Activated CD4-positive, alpha-beta memory T cell treated with anti-CD3 and anti-CD28 coated beads, Interleukin-2, amount 10 ng/mL, durations not matched to agents 7 days and 5 days (primary cell): ENCODE results near the gene TMEM266. TPM values are rescaled to one million over a fixed set of nuclear protein-coding genes. Genes with fewer than 3 reads are reported as not detected.

Source experiments
- CTCF ChIA-PET: fragments of 350-600 bp; sonication (Branson Sonifier 250); formaldehyde crosslinking; loops from one replicate; lab custom pipeline; 2021; ENCODE audit warnings: antibody characterized with exemption, inconsistent platforms; lab: Charles Lee
- POLR2A ChIA-PET: fragments of 350-600 bp; sonication (Branson Sonifier 250); formaldehyde crosslinking; loops from one replicate; lab custom pipeline; 2021; ENCODE audit warnings: antibody characterized with exemption; lab: Charles Lee
- DNase-seq: peaks from one replicate; pipeline ENCODE4 v3.0.0-alpha.2; 2020
- H3K27ac Mint-ChIP-seq: one replicate; pipeline ENCODE4 v1.8.0; 2021; ENCODE audit warnings: mild to moderate bottlenecking, mixed read lengths
- H3K27me3 Mint-ChIP-seq: one replicate; pipeline ENCODE4 v1.8.0; 2021; ENCODE audit warnings: mixed read lengths
- H3K36me3 Mint-ChIP-seq: one replicate; pipeline ENCODE4 v1.8.0; 2021; ENCODE audit warnings: low read depth, mixed read lengths
- H3K4me1 Mint-ChIP-seq: one replicate; pipeline ENCODE4 v1.8.0; 2021; ENCODE audit warnings: mixed read lengths
- H3K4me3 Mint-ChIP-seq: one replicate; pipeline ENCODE4 v1.8.0; 2021; ENCODE audit warnings: mild to moderate bottlenecking, mixed read lengths
- H3K9me3 Mint-ChIP-seq: one replicate; pipeline ENCODE4 v1.8.0; 2021; ENCODE audit warnings: mixed read lengths
- total RNA-seq, 2 experiments: library from RNA; stranded (reverse); gene quantifications; one replicate each; pipeline ENCODE4 v1.2.3, GENCODE V29; 2021

The TMEM266 gene
- total RNA-seq, 2 experiments from 2014 or later = not detected

DNA sequence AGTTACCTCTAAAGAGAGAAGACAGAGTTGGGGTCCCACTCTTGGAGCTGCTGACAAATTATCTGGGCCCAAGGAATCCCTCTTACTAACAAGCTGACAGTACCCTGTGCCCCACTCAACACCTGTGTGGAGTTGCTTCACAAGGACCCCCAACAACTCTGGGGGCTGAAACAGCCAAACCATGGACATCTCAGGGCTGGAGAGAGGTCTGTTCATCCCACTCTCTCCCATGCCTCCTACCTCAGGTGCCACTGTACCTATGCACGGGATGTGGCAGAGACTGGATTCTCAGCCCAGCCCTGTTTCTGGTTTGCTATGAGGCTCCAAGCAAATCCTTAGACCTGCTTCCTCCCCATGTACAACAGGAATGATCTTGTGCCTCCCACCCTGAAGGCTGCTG, 149.7 kb downstream of the TMEM266 start:
- H3K27ac Mint-ChIP-seq = no peak overlapping the region
- peaks cover 15% of the 10 kb centered on the region for H3K36me3 Mint-ChIP-seq

DNA sequence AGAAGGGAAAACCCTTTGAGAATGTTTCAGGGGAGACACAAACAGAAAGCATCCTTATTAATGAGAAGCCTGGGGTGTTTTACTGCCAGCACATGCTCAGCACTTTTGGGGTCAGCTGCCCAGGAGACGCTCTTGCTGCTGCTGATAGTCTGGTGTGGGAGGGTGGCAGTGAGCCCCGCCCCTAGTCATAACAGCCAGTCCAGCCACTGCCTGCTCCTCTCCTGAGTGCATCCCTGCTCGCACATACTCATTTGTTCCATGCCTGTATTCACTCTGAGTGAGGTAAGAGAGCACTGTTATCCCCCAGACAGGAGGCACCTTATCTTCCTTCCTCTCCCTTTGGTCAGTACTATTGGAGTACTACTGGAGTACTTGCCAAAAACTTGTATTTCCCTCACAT, 150.2 kb downstream of the TMEM266 start:
- Mint-ChIP-seq H3K36me3 (peaks cover 15% of the 10 kb centered on the region), H3K4me3 (no peak overlapping the region), H3K27me3 (no peaks in the 10 kb centered on the region), H3K9me3 (no peaks in the 10 kb centered on the region), H3K4me1 (no peaks in the 10 kb centered on the region), H3K27ac (no peak overlapping the region)
- ChIA-PET CTCF (interaction anchor here (2.7 kb wide), 1 partner anchor 19 kb away, joined by 7 read pairs; no protein-coding TSS in a partner anchor), POLR2A (no interaction called here)
- DNase-seq = no peak

More for the DNA sequence above, 149.7 kb downstream of the TMEM266 start:
- Mint-ChIP-seq H3K27me3 (no peaks in the 10 kb centered on the region), H3K9me3 (no peaks in the 10 kb centered on the region), H3K4me3 (no peak overlapping the region), H3K4me1 (no peaks in the 10 kb centered on the region)
- ChIA-PET CTCF (interaction anchor here (2.7 kb wide), 1 partner anchor 19 kb away, joined by 7 read pairs; no protein-coding TSS in a partner anchor), POLR2A (no interaction called here)
- no peak for DNase-seq

DNA sequence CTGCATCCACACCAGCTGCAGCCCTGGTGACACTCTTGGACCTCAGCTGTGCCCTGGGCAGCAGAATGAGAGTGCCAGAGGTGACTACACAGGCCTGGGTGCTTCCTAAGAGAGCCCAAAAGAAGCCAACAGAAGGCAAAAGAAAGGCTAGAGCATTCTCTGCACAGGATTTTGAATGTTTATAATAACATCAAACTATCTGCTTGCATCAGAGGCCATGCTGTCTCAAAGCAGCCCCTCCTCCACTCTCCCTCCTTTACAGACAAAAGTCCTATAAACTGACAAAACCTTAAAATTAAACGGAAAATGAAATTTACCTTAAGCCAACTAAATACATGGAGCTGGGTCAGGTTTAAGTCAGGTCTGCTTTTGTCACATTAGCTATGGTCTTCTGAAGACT, 155.8 kb downstream of the TMEM266 start:
- Mint-ChIP-seq H3K27me3 (no peaks in the 10 kb centered on the region), H3K9me3 (no peaks in the 10 kb centered on the region), H3K4me3 (no peak overlapping the region), H3K27ac (no peak overlapping the region), H3K4me1 (peaks cover 8% of the 10 kb centered on the region), H3K36me3 (peaks cover 21% of the 10 kb centered on the region)
- ChIA-PET POLR2A (no interaction called here), CTCF (no interaction called here)
- DNase-seq = no peak

DNA sequence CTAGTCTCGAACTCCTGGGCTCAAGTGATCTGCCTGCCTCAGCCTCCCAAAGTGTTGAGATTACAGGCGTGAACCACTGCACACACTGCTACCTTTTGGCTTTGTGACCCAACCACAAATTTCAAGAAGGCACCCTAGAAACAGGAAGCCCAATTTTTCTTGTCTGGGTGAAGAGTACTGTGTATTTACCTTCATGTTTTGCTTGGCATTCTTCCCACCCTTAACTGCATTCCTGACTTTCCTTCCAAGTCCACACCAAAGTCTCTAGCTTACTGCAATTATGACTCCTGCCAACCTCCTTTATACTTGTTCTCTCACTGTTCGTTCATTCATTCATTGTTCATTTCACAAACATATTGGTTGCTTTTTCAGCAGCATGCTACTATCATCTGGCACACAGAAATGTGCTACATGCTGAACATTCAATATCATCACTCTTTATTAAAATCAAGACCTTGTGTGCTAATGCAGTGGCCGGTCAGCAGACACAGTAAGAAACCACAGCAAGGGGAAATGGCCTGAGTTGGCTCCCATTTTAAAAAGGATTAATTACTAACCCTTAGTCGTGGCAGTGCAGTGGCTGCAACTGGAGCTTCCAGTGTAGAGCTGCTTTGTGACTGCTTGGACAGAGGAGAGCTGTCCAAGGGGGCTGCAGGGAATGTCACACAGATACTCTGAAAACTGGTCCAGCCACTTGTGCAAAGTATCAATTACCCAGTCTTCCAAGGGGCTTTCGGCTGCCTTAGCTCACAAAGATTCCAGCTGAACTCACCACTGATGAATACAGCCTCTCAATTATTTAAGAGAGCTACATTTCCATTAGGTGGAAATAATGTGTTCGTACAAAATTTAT, 157.5 kb downstream of the TMEM266 start:
- Mint-ChIP-seq H3K4me3 (no peak overlapping the region), H3K27ac (no peak overlapping the region), H3K4me1 (peaks cover 8% of the 10 kb centered on the region), H3K36me3 (peaks cover 22% of the 10 kb centered on the region), H3K27me3 (no peaks in the 10 kb centered on the region), H3K9me3 (no peaks in the 10 kb centered on the region)
- no peak for DNase-seq
- ChIA-PET POLR2A (no interaction called here), CTCF (no interaction called here)

DNA sequence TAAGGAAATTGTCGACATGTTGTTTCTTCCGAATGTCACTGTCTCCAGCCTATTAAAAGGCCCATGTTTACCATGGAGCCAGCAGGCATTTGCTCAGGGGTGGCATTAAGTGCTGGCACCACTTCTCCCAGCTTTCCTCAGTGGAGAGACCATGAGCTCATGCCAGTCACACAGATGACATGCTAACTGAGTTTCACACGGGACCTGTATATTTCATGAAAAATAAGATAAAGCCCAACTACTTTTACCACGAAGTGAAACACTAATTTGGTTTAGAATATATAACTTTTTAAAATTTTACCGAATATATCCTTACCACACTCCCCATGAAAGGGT, 158.1 kb downstream of the TMEM266 start:
- ChIA-PET POLR2A (no interaction called here), CTCF (no interaction called here)
- no peak for DNase-seq
- Mint-ChIP-seq H3K9me3 (no peaks in the 10 kb centered on the region), H3K27ac (no peak overlapping the region), H3K27me3 (no peaks in the 10 kb centered on the region), H3K36me3 (peaks cover 22% of the 10 kb centered on the region), H3K4me3 (no peak overlapping the region), H3K4me1 (peaks cover 8% of the 10 kb centered on the region)

DNA sequence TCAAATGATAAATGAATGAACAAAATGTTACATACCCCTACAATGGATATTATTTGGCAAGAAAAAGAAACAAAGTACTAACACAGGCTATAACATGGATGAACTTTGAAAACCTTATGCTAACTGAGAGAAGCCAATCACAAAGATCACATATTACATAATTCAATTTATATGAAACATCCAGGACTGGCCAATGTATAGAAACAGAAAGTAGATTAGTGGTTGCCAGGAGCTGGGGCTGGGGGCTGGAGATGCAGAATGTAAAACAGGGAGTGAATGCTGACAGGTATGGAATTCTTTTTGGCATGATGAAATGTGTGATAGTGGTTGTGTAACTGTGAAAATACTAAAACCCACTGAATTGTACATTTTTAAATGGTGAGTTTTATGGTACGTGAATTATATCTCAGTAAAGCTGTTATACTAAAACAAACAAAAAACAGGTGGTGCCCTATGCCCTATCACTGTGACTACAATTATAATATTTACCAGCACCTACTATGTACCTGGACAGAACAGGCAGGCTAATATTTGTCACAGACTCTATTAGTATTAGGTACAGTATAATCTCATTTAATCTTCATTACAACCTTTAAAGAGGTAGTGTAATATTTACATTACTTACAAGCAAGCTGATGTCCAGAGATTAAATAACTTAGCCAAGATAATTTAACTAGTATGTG, 161.4 kb downstream of the TMEM266 start:
- H3K27ac Mint-ChIP-seq = no peak overlapping the region
- no peaks in the 10 kb centered on the region for H3K9me3 Mint-ChIP-seq
- peaks cover 8% of the 10 kb centered on the region for H3K4me1 Mint-ChIP-seq
- CTCF ChIA-PET = no interaction called here
- no peak overlapping the region for H3K4me3 Mint-ChIP-seq
- no peaks in the 10 kb centered on the region for H3K27me3 Mint-ChIP-seq
- no peak for DNase-seq
- peaks cover 41% of the 10 kb centered on the region for H3K36me3 Mint-ChIP-seq
- POLR2A ChIA-PET = no interaction called here

DNA sequence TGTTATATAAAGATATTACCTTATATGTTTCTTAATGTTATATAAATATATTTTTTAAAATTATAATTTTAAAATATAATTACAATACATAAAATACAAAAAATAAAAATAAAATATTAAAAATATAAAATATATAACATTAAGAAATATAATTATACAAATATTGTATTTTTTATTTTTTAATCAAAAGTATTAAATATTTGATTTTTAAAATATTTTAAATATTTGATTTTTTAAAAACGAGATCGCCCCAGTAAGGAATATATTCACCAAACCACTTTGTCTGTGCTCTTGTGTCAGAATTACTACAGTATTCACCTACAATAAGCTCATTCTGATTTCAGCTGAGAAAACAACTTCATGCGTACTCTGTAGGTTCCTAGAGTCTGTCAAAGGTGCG, 162.4 kb downstream of the TMEM266 start:
- Mint-ChIP-seq H3K4me3 (no peak overlapping the region), H3K36me3 (peaks cover 41% of the 10 kb centered on the region), H3K4me1 (peaks cover 5% of the 10 kb centered on the region), H3K9me3 (no peaks in the 10 kb centered on the region), H3K27me3 (no peaks in the 10 kb centered on the region), H3K27ac (no peak overlapping the region)
- ChIA-PET POLR2A (no interaction called here), CTCF (no interaction called here)
- DNase-seq = no peak

DNA sequence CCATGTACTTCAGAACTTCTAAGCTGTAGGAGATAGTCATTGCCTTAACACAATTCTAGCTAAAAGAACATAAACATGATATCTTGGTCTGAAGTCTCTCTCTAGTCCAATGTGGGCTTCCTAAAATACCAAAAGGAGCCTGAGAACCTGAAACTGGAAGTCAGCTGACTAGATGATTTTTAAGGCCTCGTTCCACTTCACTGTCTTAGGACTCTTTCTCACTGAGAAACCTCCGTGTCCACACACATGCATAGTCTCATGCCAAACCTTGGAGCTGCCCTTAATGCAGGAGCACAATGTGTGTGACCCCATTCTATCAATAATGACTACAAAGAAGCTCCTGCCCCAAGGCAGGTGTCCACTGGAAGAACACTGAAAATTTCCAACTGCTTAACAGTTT, 163.7 kb downstream of the TMEM266 start:
- ChIA-PET CTCF (no interaction called here), POLR2A (no interaction called here)
- Mint-ChIP-seq H3K27me3 (no peaks in the 10 kb centered on the region), H3K27ac (no peak overlapping the region), H3K9me3 (no peaks in the 10 kb centered on the region), H3K4me1 (peaks cover 2% of the 10 kb centered on the region), H3K4me3 (no peak overlapping the region), H3K36me3 (peaks cover 39% of the 10 kb centered on the region)
- no peak for DNase-seq

DNA sequence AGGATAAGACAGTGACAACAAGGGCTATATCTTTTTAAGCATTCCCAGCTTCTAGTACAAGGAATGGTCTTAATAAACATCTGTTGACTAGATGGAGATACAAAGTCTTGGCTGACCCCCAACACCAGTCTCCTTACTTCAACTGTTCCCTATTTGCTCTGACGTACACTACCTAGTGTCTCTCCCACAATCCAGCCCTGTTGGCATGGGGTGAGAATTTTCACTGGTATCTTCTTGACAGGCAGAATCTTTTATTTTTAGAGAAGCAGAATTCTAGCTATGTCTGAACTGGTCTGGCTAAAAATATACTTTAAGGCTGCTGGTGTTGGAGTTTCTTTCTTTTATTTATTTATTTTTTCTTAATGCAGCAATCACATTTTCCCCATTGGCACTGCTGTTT, 169.5 kb downstream of the TMEM266 start:
- Mint-ChIP-seq H3K4me1 (no peaks in the 10 kb centered on the region), H3K36me3 (peaks cover 12% of the 10 kb centered on the region), H3K9me3 (no peaks in the 10 kb centered on the region), H3K27ac (no peak overlapping the region), H3K27me3 (no peaks in the 10 kb centered on the region), H3K4me3 (no peak overlapping the region)
- ChIA-PET CTCF (interaction anchor here (1.6 kb wide), 1 partner anchor 39 kb away, joined by 4 read pairs; no protein-coding TSS in a partner anchor), POLR2A (no interaction called here)
- DNase-seq = no peak

DNA sequence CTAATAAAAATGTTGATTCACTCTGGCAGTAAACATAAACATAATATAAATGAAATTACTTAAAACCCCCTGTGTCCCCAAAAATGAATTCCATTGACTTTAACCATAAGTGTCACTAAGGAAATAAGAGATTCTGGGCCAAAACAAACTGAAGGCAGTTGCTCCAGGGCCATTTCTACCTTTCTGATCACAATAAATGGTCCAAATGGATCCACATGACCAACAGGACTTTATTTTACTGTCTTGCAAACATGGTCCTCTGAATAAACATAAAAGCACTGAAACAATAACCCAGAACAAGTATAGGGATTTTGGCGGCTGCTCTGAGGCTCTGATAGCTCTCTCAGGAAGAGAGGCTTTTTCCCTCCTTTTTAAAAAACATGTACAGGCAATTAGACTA, 174.1 kb downstream of the TMEM266 start:
- no peak for DNase-seq
- CTCF ChIA-PET = interaction anchor here (0.6 to 1.4 kb wide), 3 partner anchors 9 to 107 kb away, joined by 3 to 4 read pairs (median 3); no protein-coding TSS in a partner anchor
- no peaks in the 10 kb centered on the region for H3K27me3 Mint-ChIP-seq
- H3K36me3 Mint-ChIP-seq = peaks cover 2% of the 10 kb centered on the region
- no peak overlapping the region for H3K4me3 Mint-ChIP-seq
- H3K27ac Mint-ChIP-seq = no peak overlapping the region
- no peaks in the 10 kb centered on the region for H3K4me1 Mint-ChIP-seq
- POLR2A ChIA-PET = interaction anchor here (0.9 kb wide), 1 partner anchor 112 kb away, joined by 3 read pairs; no protein-coding TSS in a partner anchor
- no peaks in the 10 kb centered on the region for H3K9me3 Mint-ChIP-seq

DNA sequence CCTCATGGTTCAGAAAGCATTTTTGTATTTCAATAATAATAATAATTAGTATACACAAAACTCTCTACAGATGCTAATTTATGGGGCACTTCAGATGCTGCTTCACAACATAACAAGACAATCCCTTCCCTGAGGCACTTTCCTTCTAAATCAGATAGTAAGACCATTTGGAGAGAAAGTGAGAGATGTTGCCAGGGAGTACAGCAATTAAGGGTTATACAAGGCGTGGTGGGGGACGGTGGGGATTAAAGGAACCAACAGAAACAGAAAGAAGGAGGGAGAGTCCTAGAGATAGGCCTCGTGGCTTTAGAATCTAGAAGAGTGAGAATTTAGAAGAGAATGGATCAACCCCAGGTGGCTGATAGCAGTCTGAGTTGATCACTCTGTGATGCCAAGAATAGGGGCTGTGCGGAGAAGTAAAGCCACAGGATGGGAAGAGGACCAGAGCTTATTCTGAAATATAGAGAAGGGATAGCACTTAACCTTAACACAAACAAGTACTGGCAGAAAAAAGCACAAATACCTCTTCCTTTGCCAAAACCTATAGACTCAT, 174.6 kb downstream of the TMEM266 start:
- ChIA-PET POLR2A (interaction anchor here (0.9 kb wide), 1 partner anchor 112 kb away, joined by 3 read pairs; no protein-coding TSS in a partner anchor), CTCF (interaction anchor here (0.6 to 1.4 kb wide), 4 partner anchors 10 to 739 kb away, joined by 3 to 4 read pairs (median 3); no protein-coding TSS in a partner anchor)
- no peaks in the 10 kb centered on the region for H3K27me3 Mint-ChIP-seq
- DNase-seq = no peak
- H3K4me1 Mint-ChIP-seq = no peaks in the 10 kb centered on the region
- H3K4me3 Mint-ChIP-seq = no peak overlapping the region
- H3K9me3 Mint-ChIP-seq = no peaks in the 10 kb centered on the region
- H3K36me3 Mint-ChIP-seq = peaks cover 2% of the 10 kb centered on the region
- H3K27ac Mint-ChIP-seq = no peak overlapping the region

DNA sequence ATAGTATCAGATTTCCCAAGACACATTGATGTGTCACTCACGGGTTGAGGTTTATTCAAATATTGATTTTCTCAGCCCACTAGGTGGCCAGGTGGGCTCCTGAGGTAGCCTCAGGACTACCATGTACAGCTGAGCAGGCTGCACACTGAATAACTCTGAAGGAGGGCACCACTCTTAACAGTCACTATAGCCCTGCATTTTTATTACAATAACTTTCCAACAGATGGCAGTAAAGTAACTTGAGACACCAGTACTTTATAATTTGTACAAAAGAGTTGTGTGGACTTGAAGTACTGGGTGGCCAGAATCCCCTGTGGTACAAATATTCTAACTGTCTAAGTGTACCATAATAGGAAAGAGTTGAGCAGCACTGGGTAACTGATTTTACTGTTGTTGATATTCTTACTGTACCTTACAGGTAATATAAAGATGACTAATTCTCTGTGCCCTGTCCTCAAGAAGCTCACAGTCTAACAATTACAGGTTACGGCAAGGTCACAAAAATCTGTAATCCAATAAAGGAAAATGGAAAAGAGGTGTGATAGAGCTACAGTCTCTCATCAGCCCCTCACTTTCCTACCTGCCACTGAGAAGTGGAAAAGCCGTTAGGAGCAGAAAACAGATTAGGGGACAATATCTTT, 175.5 kb downstream of the TMEM266 start:
- ChIA-PET POLR2A (no interaction called here), CTCF (interaction anchor here (0.9 to 1.6 kb wide), 6 partner anchors 13 to 738 kb away, joined by 3 to 7 read pairs (median 3); partner anchors contain the start of gene ISL2)
- Mint-ChIP-seq H3K4me3 (no peak overlapping the region), H3K27me3 (no peaks in the 10 kb centered on the region), H3K27ac (no peak overlapping the region), H3K36me3 (peaks cover 2% of the 10 kb centered on the region), H3K9me3 (no peaks in the 10 kb centered on the region), H3K4me1 (no peaks in the 10 kb centered on the region)
- DNase-seq = no peak
